ENCODE measurements around the gene DENND1B.
A peak's percentile ranks its signal among the peaks of the same experiment; 100 is the strongest.

DENND1B gene, protein sequence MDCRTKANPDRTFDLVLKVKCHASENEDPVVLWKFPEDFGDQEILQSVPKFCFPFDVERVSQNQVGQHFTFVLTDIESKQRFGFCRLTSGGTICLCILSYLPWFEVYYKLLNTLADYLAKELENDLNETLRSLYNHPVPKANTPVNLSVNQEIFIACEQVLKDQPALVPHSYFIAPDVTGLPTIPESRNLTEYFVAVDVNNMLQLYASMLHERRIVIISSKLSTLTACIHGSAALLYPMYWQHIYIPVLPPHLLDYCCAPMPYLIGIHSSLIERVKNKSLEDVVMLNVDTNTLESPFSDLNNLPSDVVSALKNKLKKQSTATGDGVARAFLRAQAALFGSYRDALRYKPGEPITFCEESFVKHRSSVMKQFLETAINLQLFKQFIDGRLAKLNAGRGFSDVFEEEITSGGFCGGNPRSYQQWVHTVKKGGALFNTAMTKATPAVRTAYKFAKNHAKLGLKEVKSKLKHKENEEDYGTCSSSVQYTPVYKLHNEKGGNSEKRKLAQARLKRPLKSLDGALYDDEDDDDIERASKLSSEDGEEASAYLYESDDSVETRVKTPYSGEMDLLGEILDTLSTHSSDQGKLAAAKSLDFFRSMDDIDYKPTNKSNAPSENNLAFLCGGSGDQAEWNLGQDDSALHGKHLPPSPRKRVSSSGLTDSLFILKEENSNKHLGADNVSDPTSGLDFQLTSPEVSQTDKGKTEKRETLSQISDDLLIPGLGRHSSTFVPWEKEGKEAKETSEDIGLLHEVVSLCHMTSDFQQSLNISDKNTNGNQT

DNA sequence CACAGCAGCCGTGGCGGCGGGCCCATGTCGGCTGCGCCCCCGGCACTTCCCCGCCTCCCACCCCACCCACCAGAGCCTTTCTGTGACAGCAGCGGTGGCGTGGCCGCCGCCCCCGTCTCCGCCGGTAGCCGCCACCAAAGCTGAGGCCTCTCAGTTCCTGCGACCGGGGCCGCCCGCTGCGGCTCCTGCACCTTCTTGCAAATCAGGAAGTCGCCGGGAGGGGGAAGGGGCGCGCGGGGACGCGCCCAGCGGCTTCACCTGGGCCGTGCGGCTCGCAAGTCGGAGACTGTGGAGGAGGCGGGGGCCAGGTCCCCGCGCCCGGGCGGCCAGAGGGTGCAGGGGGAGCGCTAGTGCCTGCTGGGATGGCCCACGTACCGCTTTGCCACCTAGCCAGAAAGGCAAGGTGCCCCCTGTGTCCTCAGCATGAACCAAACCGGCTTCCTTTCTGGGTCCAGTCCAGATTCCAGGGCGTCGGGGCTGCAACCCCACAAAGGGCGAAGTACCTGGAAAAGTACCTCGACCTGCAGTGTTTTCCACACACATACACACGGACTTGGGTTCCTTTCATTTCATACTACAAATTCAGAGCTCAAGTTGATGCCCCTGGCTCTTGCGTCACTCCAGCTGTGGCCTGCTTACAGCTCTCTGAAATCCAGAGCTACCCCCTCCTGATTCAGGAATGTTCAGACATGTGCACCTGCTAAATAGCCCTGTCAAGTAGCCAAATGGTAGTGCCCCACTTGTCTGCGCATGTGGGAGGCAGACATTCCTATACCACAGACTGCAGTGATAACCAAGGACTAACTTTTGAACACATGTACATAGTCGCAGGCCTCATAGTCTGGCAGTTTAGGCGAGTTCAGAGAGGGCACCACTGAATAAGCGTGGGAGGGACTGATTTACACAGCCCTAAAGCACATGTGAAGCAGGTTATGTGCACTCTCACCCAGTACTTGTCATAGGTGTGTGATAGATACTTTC lies at the start of gene DENND1B:
Gene DENND1B, minus strand, starts transcription at position 199 of the 981 bp plus-strand sequence. CDS start 325 bp downstream, outside the sequence.
- peak; percentile 49 to 57 for DNase-seq (ENCODE audit: low read depth in 2 of 2, low spot score in 1 of 2)

DNA sequence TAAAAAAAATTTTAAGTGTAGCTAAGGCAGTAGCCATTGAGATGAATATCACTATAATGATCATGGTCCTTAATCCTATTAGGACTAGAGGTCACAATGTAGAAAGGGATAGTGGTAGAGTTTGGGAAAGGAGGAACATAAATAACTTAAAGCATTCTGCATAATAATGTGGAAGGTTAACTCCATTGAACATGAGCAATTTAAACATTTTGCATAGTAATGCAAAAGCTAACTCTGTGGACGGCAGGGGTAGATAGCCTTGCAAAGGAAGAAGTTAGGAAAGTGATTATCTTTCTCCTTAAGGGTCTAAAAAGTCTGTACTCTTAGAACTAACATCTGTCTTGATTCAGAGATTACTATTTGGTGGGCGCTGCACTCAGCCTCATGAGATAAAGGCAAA lies 39.0 kb upstream of the DENND1B start:
- no peak for DNase-seq (ENCODE audit: low read depth in 2 of 2, low spot score in 1 of 2)

DNA sequence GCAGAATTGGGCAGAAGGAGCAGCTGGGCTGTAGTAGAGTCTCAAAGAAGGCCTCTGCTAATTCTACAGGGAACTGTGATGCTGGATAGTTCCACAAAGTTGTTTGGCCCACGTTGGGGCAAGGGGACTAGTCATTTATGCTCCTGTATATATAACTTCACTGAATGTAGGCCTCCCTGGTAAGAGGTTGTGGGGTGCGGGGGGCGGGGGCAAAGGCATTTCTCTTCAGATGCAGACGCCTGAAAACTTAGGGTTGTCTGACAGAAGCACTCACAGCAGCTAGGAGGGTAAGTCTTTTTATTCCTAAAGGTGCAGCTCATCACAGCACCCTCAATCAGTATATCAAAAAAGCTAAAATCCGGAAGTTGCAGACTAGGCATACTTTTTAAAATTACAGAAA lies 38.5 kb upstream of the DENND1B start:
- no peak for DNase-seq (ENCODE audit: low read depth in 2 of 2, low spot score in 1 of 2)

DNA sequence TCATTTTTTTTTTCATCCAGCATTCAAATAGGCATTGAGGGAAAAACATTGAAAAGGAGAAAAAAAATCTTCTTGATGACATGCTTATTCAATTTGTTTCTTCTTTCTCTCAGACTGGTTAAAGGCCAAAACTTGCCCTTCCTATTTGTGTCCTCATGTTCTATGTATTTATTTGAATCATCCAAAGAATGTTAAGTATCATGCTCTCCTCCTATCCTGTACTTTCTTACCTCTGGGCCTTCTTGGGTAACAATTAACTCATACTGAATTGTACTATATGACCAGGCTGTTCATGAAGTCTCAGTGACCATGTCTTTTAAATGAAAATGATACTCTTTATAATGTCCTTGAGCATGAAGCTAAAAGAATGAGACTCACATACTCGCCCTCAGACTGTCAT lies 36.5 kb upstream of the DENND1B start:
- no peak for DNase-seq (ENCODE audit: low read depth in 2 of 2, low spot score in 1 of 2)

DNA sequence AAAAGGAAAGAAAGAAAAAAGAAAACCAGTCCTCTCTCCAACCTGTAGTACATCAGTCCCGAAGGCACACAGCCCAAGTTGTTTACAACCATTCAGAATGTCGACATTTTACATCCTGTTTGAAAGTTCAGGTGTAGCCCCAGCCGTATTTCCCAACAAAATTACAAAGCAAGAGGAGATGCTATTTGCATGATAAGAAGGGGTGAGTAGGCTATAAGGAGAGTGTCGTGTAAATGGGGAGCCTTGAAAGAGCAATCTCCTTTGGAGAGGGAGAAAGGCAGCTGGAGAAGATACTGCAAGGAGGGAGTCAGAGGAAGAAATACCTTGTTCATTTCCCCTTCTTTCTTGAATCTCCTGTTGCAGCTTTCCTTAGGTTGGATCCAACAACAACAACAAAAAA lies 35.5 kb upstream of the DENND1B start:
- no peak for DNase-seq (ENCODE audit: low read depth in 2 of 2, low spot score in 1 of 2)

DNA sequence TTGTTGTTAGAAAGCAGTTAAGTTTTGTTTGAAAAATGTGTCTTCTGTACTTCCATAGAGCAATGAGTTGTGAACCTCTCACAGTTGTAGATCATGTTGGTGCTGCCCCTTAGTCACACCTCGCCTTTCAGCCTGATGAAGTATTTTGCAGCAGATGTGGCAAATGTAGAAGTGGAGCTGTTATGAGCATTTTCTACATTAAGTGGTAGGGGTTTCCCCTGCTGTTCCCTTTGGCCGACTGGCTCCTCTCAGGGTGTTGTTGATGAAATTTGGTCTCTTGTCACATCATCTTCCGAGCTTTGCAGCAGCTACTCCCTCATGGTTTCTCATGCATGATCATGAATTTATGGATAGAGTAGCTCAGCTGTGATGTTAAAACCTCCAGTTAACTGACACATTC lies 33.6 kb upstream of the DENND1B start:
- DNase-seq (ENCODE audit: low read depth in 2 of 2, low spot score in 1 of 2), result no peak

DNA sequence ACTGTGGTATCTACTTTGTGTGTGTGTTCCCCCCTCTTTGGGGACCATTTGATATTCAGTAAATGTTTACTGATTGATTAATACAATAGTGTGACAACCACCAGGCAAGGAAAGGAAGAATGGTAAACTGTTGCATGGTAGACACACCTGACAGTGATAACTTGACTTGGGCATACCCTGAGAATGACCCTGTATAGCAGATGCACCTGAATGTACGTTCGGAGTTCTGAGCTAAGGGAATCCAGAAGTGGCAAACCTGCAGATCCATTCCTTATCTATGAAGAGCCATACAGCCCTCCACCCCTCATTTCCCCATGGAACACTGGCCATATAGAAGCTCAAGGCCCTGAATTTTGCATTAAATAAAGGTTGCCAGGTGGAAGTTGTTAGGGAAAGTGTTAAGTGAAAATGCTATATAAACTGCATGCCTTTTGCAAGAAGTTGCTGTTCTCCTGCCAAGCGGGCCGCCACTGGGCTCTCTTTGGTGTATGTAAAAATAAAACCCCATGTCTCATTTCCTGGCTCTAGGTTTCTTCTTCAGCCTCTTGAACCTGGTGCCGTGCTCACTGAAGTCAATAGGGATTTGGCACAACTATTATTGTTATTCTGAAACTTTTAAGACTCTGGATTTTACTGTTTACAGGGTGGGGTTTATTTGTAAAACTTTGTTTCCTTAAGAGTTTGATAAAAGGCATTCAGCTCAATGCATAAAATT lies 32.6 kb upstream of the DENND1B start:
- no peak for DNase-seq (ENCODE audit: low read depth in 2 of 2, low spot score in 1 of 2)

DNA sequence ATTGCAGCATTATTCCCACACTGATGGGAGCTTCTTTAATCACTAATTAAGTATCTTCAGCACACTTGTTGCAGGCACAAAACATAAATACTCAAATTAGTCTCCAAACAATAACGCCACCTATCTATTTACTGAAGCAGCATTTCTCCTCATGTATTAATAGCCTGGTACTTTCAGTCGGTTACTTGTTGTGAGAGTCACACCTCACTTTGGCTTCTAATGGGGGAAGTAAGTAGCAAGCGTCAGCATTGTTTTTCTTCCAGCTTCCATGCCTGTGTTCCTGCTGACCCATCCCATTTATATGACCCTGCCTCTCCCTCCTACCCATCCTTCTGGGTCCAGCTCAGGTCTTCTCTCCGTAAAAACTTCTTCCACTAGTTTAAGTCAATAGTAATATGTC lies 31.9 kb upstream of the DENND1B start:
- no peak for DNase-seq (ENCODE audit: low read depth in 2 of 2, low spot score in 1 of 2)

DNA sequence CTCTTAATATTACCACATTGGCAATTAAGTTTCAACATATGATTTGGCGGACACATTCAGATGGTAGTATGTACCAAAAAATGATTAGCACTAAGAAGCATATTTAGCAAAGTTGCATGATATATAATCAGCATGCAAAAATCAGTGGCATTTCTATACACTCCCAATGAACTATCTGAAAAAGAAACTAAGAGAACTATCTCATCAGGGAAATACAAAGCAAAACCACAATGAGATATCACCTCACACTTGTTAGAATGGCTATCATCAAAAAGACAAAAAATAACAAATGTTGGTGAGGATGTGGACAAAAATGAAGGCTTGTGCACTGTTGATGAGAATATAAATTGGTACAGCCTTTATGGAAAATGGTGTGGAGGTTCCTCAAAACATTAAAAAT lies 31.4 kb upstream of the DENND1B start:
- DNase-seq (ENCODE audit: low read depth in 2 of 2, low spot score in 1 of 2), result no peak

DNA sequence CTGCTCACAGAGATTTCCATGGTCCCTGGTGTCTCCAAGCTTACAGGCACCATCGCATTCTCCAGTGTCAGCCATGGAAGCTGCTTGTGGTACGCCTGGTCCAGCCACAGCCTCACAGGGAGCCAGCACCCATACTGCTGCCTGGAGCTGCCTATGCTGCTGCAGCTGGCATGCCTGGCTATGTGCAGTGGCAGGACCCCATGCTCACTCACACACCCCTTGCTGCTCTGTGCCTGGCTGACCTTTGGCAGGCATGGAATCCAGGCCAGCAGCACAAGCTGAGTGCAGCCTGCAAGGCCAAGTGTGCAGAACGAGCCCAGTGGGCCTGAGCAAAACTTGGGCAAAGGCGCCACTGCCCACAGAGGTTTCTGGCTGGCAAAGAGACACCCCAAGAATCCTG lies 26.4 kb upstream of the DENND1B start:
- no peak for DNase-seq (ENCODE audit: low read depth in 2 of 2, low spot score in 1 of 2)

DNA sequence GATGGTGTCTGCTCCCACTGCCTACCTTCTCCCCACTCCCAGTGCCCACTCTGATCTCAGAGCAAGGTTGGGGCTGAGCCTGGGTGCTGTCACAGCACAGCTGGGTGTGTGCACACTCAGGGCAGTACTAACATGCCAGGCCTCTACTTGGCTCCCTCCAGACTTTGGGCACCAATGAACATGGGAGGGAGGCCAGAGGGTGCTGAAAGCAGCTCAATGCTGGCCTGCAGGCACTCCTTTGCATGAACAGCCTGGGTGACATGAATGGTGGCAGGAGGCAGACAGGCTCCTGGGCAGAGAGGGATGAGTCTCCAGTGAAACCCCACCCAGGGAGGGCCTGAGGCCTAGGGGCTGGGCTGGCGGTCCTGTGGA lies 25.8 kb upstream of the DENND1B start:
- no peak for DNase-seq (ENCODE audit: low read depth in 2 of 2, low spot score in 1 of 2)

DNA sequence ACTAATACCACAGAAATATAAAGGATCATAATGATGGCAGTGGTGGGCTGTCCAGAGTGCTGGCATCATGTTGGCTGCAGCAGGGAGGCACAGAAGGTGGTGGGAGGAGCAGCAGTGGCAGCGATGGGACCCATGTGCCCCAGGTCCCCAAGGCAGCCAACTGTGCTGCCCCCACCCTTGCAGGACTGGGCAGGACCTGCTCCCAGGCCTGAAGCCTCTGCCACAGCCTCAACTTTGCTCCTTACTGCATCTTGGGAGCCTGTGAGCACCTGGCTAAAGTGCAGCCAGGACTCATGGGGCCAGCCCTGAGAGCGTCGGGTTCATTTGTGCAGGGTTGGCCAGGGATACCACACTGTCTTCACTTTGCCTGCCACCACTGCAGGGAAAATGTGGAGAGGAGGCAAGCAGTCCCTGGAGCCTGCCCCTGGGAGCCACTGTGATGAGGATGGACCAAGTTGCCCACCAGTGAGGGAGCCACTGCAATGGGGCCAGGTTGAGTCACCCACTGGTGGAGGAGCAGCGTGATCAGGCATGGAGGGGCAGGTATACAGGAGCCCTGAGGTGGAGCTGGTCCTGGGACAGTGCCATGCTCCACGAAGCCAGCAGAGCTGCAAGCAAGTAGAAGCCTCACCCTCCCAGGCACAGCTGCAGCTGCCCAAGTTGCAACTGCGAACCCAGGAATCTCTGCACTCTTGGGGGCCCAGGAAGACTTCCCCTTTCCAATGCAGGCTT lies 25.3 kb upstream of the DENND1B start:
- DNase-seq (ENCODE audit: low read depth in 2 of 2, low spot score in 1 of 2), result no peak

DNA sequence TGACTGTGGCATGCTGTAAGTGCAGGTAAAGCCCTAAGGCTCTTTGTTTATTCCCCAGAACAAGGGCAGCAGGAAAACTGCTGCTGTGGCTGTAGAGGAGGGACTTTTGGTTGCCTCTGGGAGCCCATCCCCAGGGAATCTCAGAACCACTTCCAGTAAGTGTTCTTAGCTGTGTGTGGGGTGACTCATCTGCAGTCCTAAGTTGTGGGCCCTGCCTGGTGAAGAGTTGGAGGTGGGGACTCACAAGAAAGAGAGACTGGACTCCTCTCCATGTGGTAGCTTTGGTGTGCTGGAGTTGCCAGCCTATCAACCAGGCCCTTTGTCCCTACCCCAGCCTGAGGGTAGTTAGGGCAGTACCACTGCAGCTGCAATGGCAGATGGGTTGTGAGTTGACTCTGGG lies 24.0 kb upstream of the DENND1B start:
- DNase-seq (ENCODE audit: low read depth in 2 of 2, low spot score in 1 of 2), result no peak

DNA sequence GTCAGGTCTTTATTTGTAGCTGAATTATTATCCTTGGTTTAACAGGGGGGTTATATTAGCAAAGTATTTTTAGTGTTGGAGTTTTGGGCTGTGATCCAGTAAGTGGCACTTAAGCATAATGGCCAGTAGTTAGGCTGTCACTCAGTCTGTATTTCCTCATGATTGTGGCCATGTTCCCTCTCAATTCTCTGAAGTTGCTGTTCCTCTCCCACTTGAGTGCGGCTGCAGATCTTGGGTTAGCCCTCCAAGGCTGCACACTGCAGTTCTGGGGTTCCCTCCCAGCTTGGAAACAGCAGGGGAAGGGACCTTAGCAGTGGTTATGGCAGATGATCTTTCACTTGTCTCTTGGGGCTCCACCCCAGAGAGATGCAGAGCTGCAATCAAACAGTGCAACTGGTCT lies 23.2 kb upstream of the DENND1B start:
- no peak for DNase-seq (ENCODE audit: low read depth in 2 of 2, low spot score in 1 of 2)

DNA sequence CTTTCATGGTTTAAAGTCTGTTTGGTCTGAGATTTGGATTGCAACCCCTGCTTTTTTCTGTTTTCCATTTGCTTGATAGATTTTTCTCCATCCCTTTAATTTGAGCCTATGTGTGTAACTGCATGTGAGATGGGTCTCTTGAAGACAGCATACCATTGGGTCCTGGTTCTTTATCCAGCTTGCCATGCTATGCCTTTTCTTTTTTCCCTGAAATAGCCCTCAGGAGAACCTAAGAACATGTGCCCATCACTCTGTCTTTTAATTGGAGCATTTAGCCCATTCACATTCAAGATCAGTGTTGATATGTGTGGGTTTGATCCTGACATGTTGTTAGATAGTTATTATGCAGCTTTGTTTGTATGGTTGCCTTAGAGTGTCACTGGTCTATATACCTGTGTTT lies 21.7 kb upstream of the DENND1B start:
- no peak for DNase-seq (ENCODE audit: low read depth in 2 of 2, low spot score in 1 of 2)

DNA sequence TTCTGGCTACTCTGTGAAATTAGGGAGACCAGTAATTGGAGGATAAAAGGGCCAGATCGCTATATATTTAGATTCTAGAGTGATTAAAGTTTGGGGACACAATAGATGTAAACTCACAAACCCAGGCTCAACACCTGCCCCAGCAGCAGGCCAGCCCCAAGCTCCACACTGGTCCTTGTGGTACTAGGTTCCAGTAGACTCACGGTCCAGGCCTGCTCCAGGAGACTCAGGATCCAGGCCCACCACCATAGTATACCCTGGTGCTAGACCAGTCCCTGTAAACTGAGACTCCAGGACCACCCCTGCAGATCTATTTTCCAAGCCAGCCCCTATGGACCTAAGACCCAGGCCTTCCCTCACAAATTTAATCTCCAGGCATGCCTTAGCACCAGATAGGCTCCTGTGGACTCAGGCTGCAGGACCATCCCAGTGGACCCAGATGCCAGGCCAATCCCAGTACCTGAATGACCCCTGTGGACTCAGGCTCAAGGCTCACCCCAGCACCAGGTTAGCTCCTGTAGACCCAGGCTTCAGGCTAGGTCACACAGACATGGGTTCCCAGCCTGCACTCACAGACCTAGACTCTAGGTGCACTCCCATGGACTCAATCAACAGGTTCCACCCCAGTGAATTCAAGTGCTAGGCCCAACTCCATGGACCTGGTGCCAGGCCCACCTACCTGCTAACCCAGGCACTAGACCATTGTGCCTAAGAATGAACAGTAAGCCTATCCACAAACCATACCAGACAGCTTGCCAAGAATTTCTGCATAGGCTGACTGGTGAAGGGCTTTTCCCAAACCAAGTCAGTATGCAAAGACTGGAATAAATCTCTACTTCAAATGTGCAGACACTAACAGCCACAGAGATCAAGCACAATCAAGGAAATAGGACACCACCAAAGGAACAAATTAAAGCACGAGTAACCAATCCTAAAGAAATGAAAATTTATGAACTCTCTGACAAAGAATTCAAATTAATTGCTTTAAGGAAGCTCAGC lies 13.8 kb upstream of the DENND1B start:
- DNase-seq (ENCODE audit: low read depth in 2 of 2, low spot score in 1 of 2), result no peak

DNA sequence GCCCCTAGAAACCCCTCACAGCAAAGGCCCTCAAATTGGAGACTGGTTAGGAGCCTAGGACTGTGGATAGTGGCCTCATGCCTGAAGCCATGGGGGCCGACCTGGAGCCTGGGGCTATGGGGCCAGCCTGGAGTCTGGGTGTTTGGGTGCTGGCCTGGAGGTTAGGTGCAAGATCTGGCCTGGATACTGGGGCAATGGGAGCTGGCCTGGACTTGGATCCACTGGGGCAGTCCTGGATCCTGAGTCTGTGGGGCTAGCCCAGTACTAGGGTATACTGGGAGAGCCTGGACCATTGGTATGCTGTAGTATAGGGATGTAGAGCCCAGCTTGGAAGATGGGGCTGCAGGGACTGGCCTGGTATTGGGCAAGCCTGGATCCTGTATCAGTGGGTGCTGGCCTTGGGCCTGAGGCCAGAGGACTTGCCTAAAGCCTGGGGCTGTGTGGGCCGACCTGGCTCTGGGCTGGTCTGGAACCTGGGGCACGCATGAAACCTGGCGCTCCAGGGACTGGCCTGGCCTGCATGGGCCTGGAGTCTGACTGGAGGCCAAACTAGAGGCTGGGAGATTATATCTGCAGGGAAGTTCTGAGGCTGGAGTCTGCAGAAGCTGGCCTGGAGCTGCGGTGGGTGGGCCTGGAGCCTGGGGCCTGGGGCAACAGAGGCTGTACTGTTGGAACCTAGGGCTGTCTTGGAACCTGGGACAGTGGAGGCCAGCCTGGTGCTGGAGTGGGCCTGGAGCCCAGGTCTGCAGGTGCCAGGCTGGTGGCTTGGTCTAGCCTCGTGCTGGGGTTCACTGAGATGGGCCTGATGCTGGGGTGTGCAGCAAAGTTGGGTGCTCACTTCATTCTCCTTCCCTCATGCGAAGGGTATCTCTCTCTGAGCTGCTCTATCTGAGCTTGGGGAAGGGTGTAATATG lies 12.6 kb upstream of the DENND1B start:
- no peak for DNase-seq (ENCODE audit: low read depth in 2 of 2, low spot score in 1 of 2)

DNA sequence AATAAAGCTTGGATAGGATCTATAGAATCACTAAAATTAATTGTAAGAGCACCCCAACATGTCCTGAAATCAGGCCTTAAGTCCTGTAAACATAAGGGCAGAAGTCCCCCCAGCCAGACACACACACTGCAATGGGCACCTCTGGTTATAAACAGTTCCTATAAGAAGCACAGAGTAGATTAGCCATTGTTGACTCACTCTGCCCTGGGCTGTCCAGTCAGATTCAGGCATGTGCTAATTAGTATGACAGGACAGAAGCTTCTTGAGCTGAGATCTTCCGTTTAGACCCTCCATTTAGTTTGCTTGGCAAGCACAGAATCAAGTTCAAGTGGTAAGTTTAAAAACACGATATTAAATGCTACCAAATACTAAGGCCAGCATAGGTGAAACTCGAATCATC lies 11.8 kb upstream of the DENND1B start:
- no peak for DNase-seq (ENCODE audit: low read depth in 2 of 2, low spot score in 1 of 2)

All from stimulated activated CD8-positive, alpha-beta memory T cell treated with anti-CD3 and anti-CD28 coated beads, Interleukin-4, amount 100 ng/mL, for 1 hour (primary cell).